Endothelial cell (in vitro differentiated cells): ENCODE data around the gene GZMB. TPM values are rescaled to one million over a fixed set of nuclear protein-coding genes. Genes with fewer than 3 reads are reported as not detected.

ENCODE experiments used
- DNase-seq: peaks from one replicate; pipeline ENCODE4 v3.0.0; 2021; ENCODE audit warnings: low spot score
- H3K27ac Mint-ChIP-seq: one replicate; pipeline ENCODE4 v1.8.0; 2021; ENCODE audit warnings: mixed read lengths, inconsistent platforms; ENCODE audit not compliant: unreplicated experiment
- H3K27me3 Mint-ChIP-seq: one replicate; pipeline ENCODE4 v1.8.0; 2021; ENCODE audit warnings: mild to moderate bottlenecking, moderate library complexity, mixed read lengths, inconsistent platforms; ENCODE audit not compliant: unreplicated experiment
- H3K36me3 Mint-ChIP-seq: one replicate; pipeline ENCODE4 v1.8.0; 2021; ENCODE audit warnings: mild to moderate bottlenecking, low read depth, mixed read lengths, inconsistent platforms; ENCODE audit not compliant: unreplicated experiment
- H3K4me1 Mint-ChIP-seq: one replicate; pipeline ENCODE4 v1.8.0; 2021; ENCODE audit warnings: mild to moderate bottlenecking, mixed read lengths, inconsistent platforms; ENCODE audit not compliant: unreplicated experiment
- H3K4me3 Mint-ChIP-seq: one replicate; pipeline ENCODE4 v1.8.0; 2021; ENCODE audit warnings: mild to moderate bottlenecking, mixed read lengths, inconsistent platforms; ENCODE audit not compliant: unreplicated experiment
- H3K9me3 Mint-ChIP-seq: one replicate; pipeline ENCODE4 v1.8.0; 2021; ENCODE audit warnings: mixed read lengths, inconsistent platforms; ENCODE audit not compliant: unreplicated experiment
- CTCF ChIP-seq: fragments of 200-600 bp; sonication (generic); IDR thresholded peaks from one replicate; pipeline ENCODE4 v1.5.0; 2021; ENCODE audit warnings: antibody characterized with exemption; ENCODE audit not compliant: unreplicated experiment
- long read RNA-seq: library from polyadenylated mRNA; unstranded; transcript quantifications from one replicate; pipeline ENCODE4 v2.0.0, GENCODE V29; 2020; ENCODE audit not compliant: unreplicated experiment
- total RNA-seq: library from RNA; stranded (reverse); fragmentation: NEBNext Ultra II Directional; extraction: Animal tissue kit (Norgen Biotek cat#: 25700); gene quantifications from one replicate; pipeline ENCODE4 v1.2.1, GENCODE V29; 2021; ENCODE audit not compliant: unreplicated experiment

GZMB gene
- not detected for total RNA-seq
- long read RNA-seq = 0 reads

GRCh38 chr14:24634158-24634557, at the start of gene GZMB:
Gene GZMB (minus strand): TSS chr14:24634190. CDS start chr14:24634160, 30 bp downstream.
- DNase-seq = no peak
- H3K27me3 Mint-ChIP-seq = peaks cover 6% of the 10 kb centered on the region
- no peaks in the 10 kb centered on the region for H3K4me1 Mint-ChIP-seq
- H3K36me3 Mint-ChIP-seq = no peaks in the 10 kb centered on the region
- no peaks in the 10 kb centered on the region for H3K9me3 Mint-ChIP-seq
- no peak for TF ChIP-seq CTCF
- H3K4me3 Mint-ChIP-seq = no peak within 1 kb of the TSS
- H3K27ac Mint-ChIP-seq = no peak within 1 kb of the TSS

DNA sequence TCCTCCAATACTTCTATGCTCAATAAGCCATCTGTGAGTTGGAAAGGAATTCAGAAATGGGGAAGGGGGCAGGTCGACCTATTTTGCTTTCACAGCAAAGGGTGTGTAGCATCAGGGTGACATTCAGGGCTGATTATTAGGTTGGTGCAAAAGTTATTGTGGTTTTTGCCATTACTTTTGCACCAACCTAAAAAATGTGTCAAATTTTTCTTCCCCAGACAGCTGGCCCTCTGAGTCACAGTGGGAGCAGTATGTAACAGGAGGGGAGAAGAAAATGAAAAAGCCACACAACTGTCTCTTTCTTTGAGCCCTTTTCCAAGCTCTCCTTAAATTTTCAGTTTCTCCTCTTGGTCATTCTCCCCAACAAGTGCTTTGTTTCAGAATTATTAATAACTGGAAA, 47.1 kb upstream of the GZMB start:
- Mint-ChIP-seq H3K9me3 (no peaks in the 10 kb centered on the region), H3K36me3 (no peaks in the 10 kb centered on the region), H3K27ac (no peak overlapping the region), H3K4me1 (peaks cover 4% of the 10 kb centered on the region), H3K27me3 (no peaks in the 10 kb centered on the region), H3K4me3 (no peak overlapping the region)
- DNase-seq = no peak
- no peak for TF ChIP-seq CTCF

GRCh38 chr14:24680516-24680915, 46.5 kb upstream of the GZMB start:
- Mint-ChIP-seq H3K27me3 (no peaks in the 10 kb centered on the region), H3K27ac (no peak overlapping the region), H3K4me3 (no peak overlapping the region), H3K36me3 (no peaks in the 10 kb centered on the region), H3K9me3 (no peaks in the 10 kb centered on the region), H3K4me1 (peaks cover 4% of the 10 kb centered on the region)
- no peak for DNase-seq
- no peak for TF ChIP-seq CTCF

- Mint-ChIP-seq H3K27ac (no peak overlapping the region), H3K27me3 (no peaks in the 10 kb centered on the region), H3K4me3 (no peak overlapping the region), H3K4me1 (peaks cover 4% of the 10 kb centered on the region), H3K9me3 (no peaks in the 10 kb centered on the region), H3K36me3 (no peaks in the 10 kb centered on the region)
- peak; percentile 3 for TF ChIP-seq CTCF
- DNase-seq = no peak
Observed at GRCh38 chr14:24679248-24679961, 45.4 kb upstream of the GZMB start.

- H3K27me3 Mint-ChIP-seq = no peaks in the 10 kb centered on the region
- no peaks in the 10 kb centered on the region for H3K9me3 Mint-ChIP-seq
Observed at GRCh38 chr14:24678801-24679247, 44.8 kb upstream of the GZMB start.

More at GRCh38 chr14:24678801-24679247, 44.8 kb upstream of the GZMB start:
- Mint-ChIP-seq H3K27ac (no peak overlapping the region), H3K4me3 (peak overlapping the region; percentile 45), H3K36me3 (no peaks in the 10 kb centered on the region), H3K4me1 (peaks cover 4% of the 10 kb centered on the region)
- peak; percentile 92 for TF ChIP-seq CTCF
- peak; percentile 80 for DNase-seq
